RPMI8226 (cell line): ENCODE results near the gene CBFA2T3.

Experiments used
- DNase-seq: peaks from one replicate; pipeline ENCODE4 v3.0.0-alpha.2; 2015

Gene CBFA2T3

GRCh38 chr16:88885693-88886280 is 91.2 kb downstream of the CBFA2T3 start:
- DNase-seq: no peak

GRCh38 chr16:88884569-88885271 is 92.3 kb downstream of the CBFA2T3 start:
- DNase-seq: no peak

GRCh38 chr16:88883946-88884345 is 93.1 kb downstream of the CBFA2T3 start:
- DNase-seq: no peak

- no peak for DNase-seq
Observed at GRCh38 chr16:88883117-88883895, 93.7 kb downstream of the CBFA2T3 start.

- peak; percentile 6 for DNase-seq
Observed at GRCh38 chr16:88882358-88883030, 94.5 kb downstream of the CBFA2T3 start.

- no peak for DNase-seq
Observed at GRCh38 chr16:88881675-88882357, 95.2 kb downstream of the CBFA2T3 start.

GRCh38 chr16:88881007-88881615 is 95.9 kb downstream of the CBFA2T3 start:
- no peak for DNase-seq

- no peak for DNase-seq
Observed at GRCh38 chr16:88880226-88881006, 96.6 kb downstream of the CBFA2T3 start.

GRCh38 chr16:88879788-88880055 is 97.3 kb downstream of the CBFA2T3 start:
- DNase-seq: no peak

GRCh38 chr16:88878967-88879787 is 97.8 kb downstream of the CBFA2T3 start:
- no peak for DNase-seq

- DNase-seq: no peak
Observed at GRCh38 chr16:88878356-88878755, 98.7 kb downstream of the CBFA2T3 start.

GRCh38 chr16:88877564-88878289 is 99.3 kb downstream of the CBFA2T3 start:
- no peak for DNase-seq

GRCh38 chr16:88876942-88877526 is 100.0 kb downstream of the CBFA2T3 start:
- DNase-seq: no peak

- DNase-seq: no peak
Observed at GRCh38 chr16:88875703-88876234, 101.2 kb downstream of the CBFA2T3 start.

- DNase-seq: no peak
Observed at GRCh38 chr16:88874938-88875599, 101.9 kb downstream of the CBFA2T3 start.

- DNase-seq: no peak
Observed at GRCh38 chr16:88872650-88873331, 104.2 kb downstream of the CBFA2T3 start.

GRCh38 chr16:88871730-88872416 is 105.1 kb downstream of the CBFA2T3 start:
- DNase-seq: peak; percentile 47

GRCh38 chr16:88871349-88871702 is 105.7 kb downstream of the CBFA2T3 start:
- DNase-seq: no peak
